ENCODE results near the gene EVA1A.

EVA1A gene

DNA sequence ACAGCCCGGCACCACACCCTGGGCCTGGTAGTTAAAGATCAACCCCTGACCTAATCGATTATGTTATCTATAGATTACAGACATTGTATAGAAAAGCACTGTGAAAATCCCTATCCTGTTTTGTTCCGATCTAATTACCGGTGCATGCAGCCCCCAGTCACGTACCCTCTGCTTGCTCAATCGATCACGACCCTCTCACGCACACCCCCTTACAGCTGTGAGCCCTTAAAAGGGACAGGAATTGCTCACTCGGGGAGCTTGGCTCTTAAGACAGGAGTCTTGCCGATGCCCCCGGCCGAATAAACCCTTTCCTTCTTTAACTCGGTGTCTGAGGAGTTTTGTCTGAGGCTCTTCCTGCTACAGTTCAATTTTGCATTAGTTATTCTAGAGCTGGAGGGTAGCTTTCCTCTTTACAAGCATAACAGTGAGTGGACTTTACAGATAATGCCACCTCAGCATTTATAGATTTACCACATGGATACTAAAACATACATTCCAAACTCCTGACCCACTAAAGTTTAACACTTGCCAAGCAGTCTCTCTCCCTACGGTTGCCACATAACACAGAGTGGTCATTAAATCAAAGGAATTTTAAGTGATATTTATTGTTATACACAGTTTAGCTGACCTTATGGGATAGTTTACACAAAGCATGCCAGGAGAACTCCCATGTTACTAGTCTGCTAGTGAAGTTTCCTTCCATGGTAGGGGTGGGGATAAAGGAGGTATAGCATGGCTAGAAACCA lies 101.0 kb downstream of the EVA1A start:
- Histone ChIP-seq H3K4me2 (ENCODE audit: low read length) (no peak overlapping the region), H3K79me2 (ENCODE audit: control insufficient read depth, low read length) (no peaks in the 10 kb centered on the region), H3K27ac (ENCODE audit: low read depth, low read length) (no peak overlapping the region), H3K36me3 (ENCODE audit: control insufficient read depth, low read length) (no peaks in the 10 kb centered on the region), H3K9me3 (ENCODE audit: control insufficient read depth, insufficient read depth, low read length) (no peaks in the 10 kb centered on the region), H3K9me2 (replicated peaks; ENCODE audit: control insufficient read depth, low read length) (no peaks in the 10 kb centered on the region), H3K4me3 (ENCODE audit: low read length) (no peak overlapping the region), H3K4me1 (ENCODE audit: control insufficient read depth, low read length) (no peaks in the 10 kb centered on the region), H3K27me3 (ENCODE audit: control insufficient read depth, low read length) (no peaks in the 10 kb centered on the region), H4K20me1 (ENCODE audit: control insufficient read depth, insufficient read depth, low read depth, low read length) (no peaks in the 10 kb centered on the region), H3F3A (ENCODE audit: control insufficient read depth, insufficient read depth) (no peaks in the 10 kb centered on the region)
- TF ChIP-seq, protein P1, sequence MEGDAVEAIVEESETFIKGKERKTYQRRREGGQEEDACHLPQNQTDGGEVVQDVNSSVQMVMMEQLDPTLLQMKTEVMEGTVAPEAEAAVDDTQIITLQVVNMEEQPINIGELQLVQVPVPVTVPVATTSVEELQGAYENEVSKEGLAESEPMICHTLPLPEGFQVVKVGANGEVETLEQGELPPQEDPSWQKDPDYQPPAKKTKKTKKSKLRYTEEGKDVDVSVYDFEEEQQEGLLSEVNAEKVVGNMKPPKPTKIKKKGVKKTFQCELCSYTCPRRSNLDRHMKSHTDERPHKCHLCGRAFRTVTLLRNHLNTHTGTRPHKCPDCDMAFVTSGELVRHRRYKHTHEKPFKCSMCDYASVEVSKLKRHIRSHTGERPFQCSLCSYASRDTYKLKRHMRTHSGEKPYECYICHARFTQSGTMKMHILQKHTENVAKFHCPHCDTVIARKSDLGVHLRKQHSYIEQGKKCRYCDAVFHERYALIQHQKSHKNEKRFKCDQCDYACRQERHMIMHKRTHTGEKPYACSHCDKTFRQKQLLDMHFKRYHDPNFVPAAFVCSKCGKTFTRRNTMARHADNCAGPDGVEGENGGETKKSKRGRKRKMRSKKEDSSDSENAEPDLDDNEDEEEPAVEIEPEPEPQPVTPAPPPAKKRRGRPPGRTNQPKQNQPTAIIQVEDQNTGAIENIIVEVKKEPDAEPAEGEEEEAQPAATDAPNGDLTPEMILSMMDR (IDR thresholded peaks at IDR 0.05; ENCODE audit: low read depth, low read length, poor library complexity, severe bottlenecking), result no peak
- no peak for TF ChIP-seq EZH2phosphoT487 (IDR thresholded peaks at IDR 0.05; ENCODE audit: borderline replicate concordance, low read length)

DNA sequence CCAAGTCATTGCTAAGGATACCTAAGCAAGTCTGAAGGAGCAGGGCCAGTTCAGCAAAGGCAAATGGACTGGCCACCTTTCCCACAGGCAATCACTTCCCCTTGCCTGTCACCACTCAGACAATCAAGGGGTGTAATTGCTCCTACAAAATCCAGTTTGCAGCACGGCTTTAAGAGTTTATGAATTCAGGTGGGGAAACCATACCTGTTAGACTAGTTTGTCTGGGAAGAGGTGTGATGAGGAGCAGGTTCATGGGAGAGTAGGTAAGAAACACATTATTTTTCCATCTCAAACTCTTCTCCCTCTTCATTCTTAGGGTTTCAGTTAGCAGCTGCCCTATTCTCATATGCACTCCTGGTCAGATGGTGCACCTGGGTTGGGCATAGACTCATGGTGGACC lies 102.5 kb downstream of the EVA1A start:
- no peaks in the 10 kb centered on the region for H3K27me3 ChIP-seq (ENCODE audit: control insufficient read depth, low read length)
- no peaks in the 10 kb centered on the region for H3K79me2 ChIP-seq (ENCODE audit: control insufficient read depth, low read length)
- no peaks in the 10 kb centered on the region for H3K9me2 ChIP-seq (replicated peaks; ENCODE audit: control insufficient read depth, low read length)
- H3K4me1 ChIP-seq (ENCODE audit: control insufficient read depth, low read length), result no peaks in the 10 kb centered on the region
- H3K4me2 ChIP-seq (ENCODE audit: low read length), result no peak overlapping the region
- H3F3A ChIP-seq (ENCODE audit: control insufficient read depth, insufficient read depth), result no peaks in the 10 kb centered on the region
- no peaks in the 10 kb centered on the region for H4K20me1 ChIP-seq (ENCODE audit: control insufficient read depth, insufficient read depth, low read depth, low read length)
- no peaks in the 10 kb centered on the region for H3K9me3 ChIP-seq (ENCODE audit: control insufficient read depth, insufficient read depth, low read length)
- H3K36me3 ChIP-seq (ENCODE audit: control insufficient read depth, low read length), result no peaks in the 10 kb centered on the region
- H3K4me3 ChIP-seq (ENCODE audit: low read length), result no peak overlapping the region
- H3K27ac ChIP-seq (ENCODE audit: low read depth, low read length), result no peak overlapping the region
- no peak for TF ChIP-seq EZH2phosphoT487 (IDR thresholded peaks at IDR 0.05; ENCODE audit: borderline replicate concordance, low read length)
- TF ChIP-seq, protein P1 (IDR thresholded peaks at IDR 0.05; ENCODE audit: low read depth, low read length, poor library complexity, severe bottlenecking), result no peak

DNA sequence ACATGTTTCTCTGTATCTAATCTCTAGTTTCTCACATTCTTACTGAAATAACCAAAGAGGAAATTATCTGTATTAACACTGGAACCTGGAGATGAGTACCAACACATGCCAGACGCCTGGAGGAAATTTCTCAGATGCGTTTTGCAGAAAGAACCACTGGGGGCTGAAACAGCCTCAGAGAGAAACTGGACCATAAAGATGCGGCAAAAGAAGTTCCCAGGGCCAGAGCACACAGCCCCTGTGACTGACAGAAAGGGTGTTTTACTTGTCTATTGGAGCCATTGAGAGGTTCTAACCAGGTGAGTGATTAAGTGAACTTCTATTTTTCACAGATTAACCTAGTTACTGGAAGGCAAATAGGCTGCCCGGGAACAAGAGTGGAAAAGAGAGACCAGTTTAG lies 103.9 kb downstream of the EVA1A start:
- Histone ChIP-seq H3K9me3 (ENCODE audit: control insufficient read depth, insufficient read depth, low read length) (no peaks in the 10 kb centered on the region), H3K4me1 (ENCODE audit: control insufficient read depth, low read length) (no peaks in the 10 kb centered on the region), H3K27ac (ENCODE audit: low read depth, low read length) (no peak overlapping the region), H3K9me2 (replicated peaks; ENCODE audit: control insufficient read depth, low read length) (no peaks in the 10 kb centered on the region), H4K20me1 (ENCODE audit: control insufficient read depth, insufficient read depth, low read depth, low read length) (no peaks in the 10 kb centered on the region), H3K4me3 (ENCODE audit: low read length) (no peak overlapping the region), H3K36me3 (ENCODE audit: control insufficient read depth, low read length) (no peaks in the 10 kb centered on the region), H3K27me3 (ENCODE audit: control insufficient read depth, low read length) (no peaks in the 10 kb centered on the region), H3K79me2 (ENCODE audit: control insufficient read depth, low read length) (no peaks in the 10 kb centered on the region), H3F3A (ENCODE audit: control insufficient read depth, insufficient read depth) (no peaks in the 10 kb centered on the region), H3K4me2 (ENCODE audit: low read length) (no peak overlapping the region)
- TF ChIP-seq, protein P1 (IDR thresholded peaks at IDR 0.05; ENCODE audit: low read depth, low read length, poor library complexity, severe bottlenecking), result no peak
- no peak for TF ChIP-seq EZH2phosphoT487 (IDR thresholded peaks at IDR 0.05; ENCODE audit: borderline replicate concordance, low read length)

All from DOHH2 (cell line).